PC-9 (cell line): ENCODE data around the gene PTPRG.

Experiments
- EZH2 ChIP-seq: fragments of 200-600 bp; sonication (generic); IDR thresholded peaks from 2 replicates; pipeline ENCODE4 v1.8.0; 2017; ENCODE audit warnings: antibody characterized with exemption, low read depth
- TF ChIP-seq, protein P1 (sequence below): fragments of 200-600 bp; sonication (generic); conservative IDR thresholded peaks from 2 replicates; pipeline ENCODE4 v1.6.1; 2017; ENCODE audit warnings: mixed run types, antibody characterized with exemption, mild to moderate bottlenecking, moderate library complexity

- TF ChIP-seq, protein P1, sequence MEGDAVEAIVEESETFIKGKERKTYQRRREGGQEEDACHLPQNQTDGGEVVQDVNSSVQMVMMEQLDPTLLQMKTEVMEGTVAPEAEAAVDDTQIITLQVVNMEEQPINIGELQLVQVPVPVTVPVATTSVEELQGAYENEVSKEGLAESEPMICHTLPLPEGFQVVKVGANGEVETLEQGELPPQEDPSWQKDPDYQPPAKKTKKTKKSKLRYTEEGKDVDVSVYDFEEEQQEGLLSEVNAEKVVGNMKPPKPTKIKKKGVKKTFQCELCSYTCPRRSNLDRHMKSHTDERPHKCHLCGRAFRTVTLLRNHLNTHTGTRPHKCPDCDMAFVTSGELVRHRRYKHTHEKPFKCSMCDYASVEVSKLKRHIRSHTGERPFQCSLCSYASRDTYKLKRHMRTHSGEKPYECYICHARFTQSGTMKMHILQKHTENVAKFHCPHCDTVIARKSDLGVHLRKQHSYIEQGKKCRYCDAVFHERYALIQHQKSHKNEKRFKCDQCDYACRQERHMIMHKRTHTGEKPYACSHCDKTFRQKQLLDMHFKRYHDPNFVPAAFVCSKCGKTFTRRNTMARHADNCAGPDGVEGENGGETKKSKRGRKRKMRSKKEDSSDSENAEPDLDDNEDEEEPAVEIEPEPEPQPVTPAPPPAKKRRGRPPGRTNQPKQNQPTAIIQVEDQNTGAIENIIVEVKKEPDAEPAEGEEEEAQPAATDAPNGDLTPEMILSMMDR, result no peak
- no peak for TF ChIP-seq EZH2
Observed at GRCh38 chr3:62210011-62210410, 648.6 kb downstream of the PTPRG start.
